ENCODE data around the gene CTAG1A. TPM values are rescaled to one million over a fixed set of nuclear protein-coding genes. Genes with fewer than 3 reads are reported as not detected.

The CTAG1A gene
- total and polyA plus RNA-seq, 4 experiments from 2014 or later = not detected

DNA sequence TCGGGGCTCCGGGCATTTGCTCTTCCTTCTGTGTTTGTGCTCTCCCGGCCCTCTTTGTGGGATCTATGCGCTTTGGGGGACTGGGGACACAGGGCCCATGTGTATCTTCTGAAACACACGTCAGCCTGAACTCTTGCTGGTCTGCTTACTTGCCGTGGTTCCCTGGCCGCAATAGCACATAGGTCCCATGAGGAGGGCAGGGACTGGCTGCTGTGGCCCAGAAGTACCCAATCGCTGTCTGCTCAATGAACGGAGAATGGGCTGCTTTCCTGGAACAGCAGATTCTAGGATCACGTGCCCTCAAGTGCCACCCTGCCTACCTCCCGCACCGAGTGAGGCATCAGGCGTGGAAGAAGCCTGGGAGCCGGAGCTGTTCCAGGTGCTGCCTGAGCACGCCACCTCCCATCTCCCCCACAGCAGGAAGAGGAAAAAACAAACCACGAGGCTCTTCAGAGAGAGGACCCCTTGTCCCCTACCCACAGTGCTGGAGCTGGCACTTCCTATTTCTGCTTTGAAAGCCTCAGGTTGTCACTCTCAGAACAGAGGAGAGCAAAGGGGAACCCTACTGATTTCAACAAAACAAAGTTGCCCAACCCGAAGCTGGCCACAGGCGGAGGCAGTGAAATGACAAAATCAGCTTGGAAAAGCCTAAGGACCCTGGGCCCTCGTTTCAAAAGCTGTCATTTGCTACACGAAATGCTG lies 42.1 kb upstream of the CTAG1A start:
- no peak for DNase-seq

GRCh38 chrX:154545673-154546274 lies 39.2 kb upstream of the CTAG1A start:
- ChIA-PET POLR2A (ENCODE audit: partially characterized antibody) (interaction anchor here (1.3 to 2.7 kb wide), 2 partner anchors 147 to 166 kb away, joined by 3 to 13 read pairs; partner anchors contain the start of genes EMD and RPL10), CTCF (ENCODE audit: partially characterized antibody) (interaction anchor here (0.7 kb wide), 1 partner anchor 506 kb away, joined by 3 read pairs; no protein-coding TSS in a partner anchor)
- Histone ChIP-seq H3K36me3 (ENCODE audit: insufficient read depth, low read length) (peaks cover 8% of the 10 kb centered on the region), H3K27ac (ENCODE audit: low read depth, low read length) (peak overlapping the region; percentile 97), H3K4me3 (ENCODE audit: low read length in 2 of 2) (peak overlapping the region in 1 of 2 donors; percentile 80), H3K27me3 (ENCODE audit: insufficient read depth, low read length) (no peaks in the 10 kb centered on the region), H3K4me1 (ENCODE audit: insufficient read depth, low read length) (peaks cover 44% of the 10 kb centered on the region), H3K9me3 (ENCODE audit: control insufficient read depth in 1 of 2, low read length in 2 of 2) (no peaks in the 10 kb centered on the region)
- H3K4me3 Mint-ChIP-seq = peak overlapping the region; percentile 62 to 78 (median 66)
- intact Hi-C loops (cut with micrococcal nuclease) = no loop called here
- peaks cover 0 to 2% (median 0%) of the 10 kb centered on the region in 8 donors for H3K9me3 Mint-ChIP-seq
- H3K36me3 Mint-ChIP-seq = peaks cover 0 to 22% of the 10 kb centered on the region in 2 donors
- peaks cover 18 to 51% (median 28%) of the 10 kb centered on the region in 4 donors for H3K4me1 Mint-ChIP-seq
- DNase-seq = no peak
- peak overlapping the region in 6 of 7 donors; percentile 19 to 83 (median 29) for H3K27ac Mint-ChIP-seq
- H3K27me3 Mint-ChIP-seq = no peaks in the 10 kb centered on the region

More for the DNA sequence above, 42.1 kb upstream of the CTAG1A start:
- Histone ChIP-seq H3K4me1 (ENCODE audit: insufficient read depth, low read length) (peaks cover 20% of the 10 kb centered on the region), H3K4me3 (ENCODE audit: low read length in 2 of 2) (no peak overlapping the region), H3K9me3 (ENCODE audit: control insufficient read depth in 1 of 2, low read length in 2 of 2) (no peaks in the 10 kb centered on the region), H3K36me3 (ENCODE audit: insufficient read depth, low read length) (peaks cover 8% of the 10 kb centered on the region), H3K27me3 (ENCODE audit: insufficient read depth, low read length) (no peaks in the 10 kb centered on the region), H3K27ac (ENCODE audit: low read depth, low read length) (no peak overlapping the region)
- Mint-ChIP-seq H3K27ac (peak overlapping the region in 6 of 7 donors; percentile 43 to 88 (median 70)), H3K4me1 (peaks cover 10 to 35% (median 10%) of the 10 kb centered on the region in 4 donors), H3K27me3 (no peaks in the 10 kb centered on the region), H3K36me3 (peaks cover 0 to 10% of the 10 kb centered on the region in 2 donors), H3K4me3 (peak overlapping the region in 7 of 8 donors; percentile 17 to 64 (median 43)), H3K9me3 (peaks cover 0 to 2% (median 0%) of the 10 kb centered on the region in 8 donors)
- ChIA-PET POLR2A (ENCODE audit: partially characterized antibody) (interaction anchor here (0.8 to 1.2 kb wide), 2 partner anchors 145 to 172 kb away, joined by 3 read pairs; partner anchors contain the start of gene RPL10), CTCF (ENCODE audit: partially characterized antibody) (interaction anchor here (1.0 to 1.9 kb wide), 4 partner anchors 8 to 529 kb away, joined by 3 to 7 read pairs (median 4); no protein-coding TSS in a partner anchor)
- intact Hi-C loops (cut with micrococcal nuclease) = no loop called here

- Histone ChIP-seq H3K9me3 (ENCODE audit: control insufficient read depth in 1 of 2, low read length in 2 of 2) (no peaks in the 10 kb centered on the region), H3K36me3 (ENCODE audit: insufficient read depth, low read length) (peaks cover 8% of the 10 kb centered on the region), H3K27ac (ENCODE audit: low read depth, low read length) (peak within 1 kb of the TSS; percentile 97), H3K4me1 (ENCODE audit: insufficient read depth, low read length) (peaks cover 49% of the 10 kb centered on the region), H3K27me3 (ENCODE audit: insufficient read depth, low read length) (no peaks in the 10 kb centered on the region), H3K4me3 (ENCODE audit: low read length in 2 of 2) (peak within 1 kb of the TSS; percentile 80 to 83)
- ChIA-PET CTCF (ENCODE audit: partially characterized antibody) (interaction anchor here (1.6 kb wide), 1 partner anchor 148 kb away, joined by 3 read pairs; no protein-coding TSS in a partner anchor), POLR2A (ENCODE audit: partially characterized antibody) (interaction anchor here (0.7 to 2.7 kb wide), 12 partner anchors 11 to 1605 kb away, joined by 3 to 13 read pairs (median 4); partner anchors contain the start of genes DKC1, EMD, RPL10 and SLC10A3)
- Mint-ChIP-seq H3K27me3 (no peaks in the 10 kb centered on the region), H3K27ac (peak within 1 kb of the TSS; percentile 83 to 96 (median 94)), H3K9me3 (peaks cover 0 to 2% (median 0%) of the 10 kb centered on the region in 8 donors), H3K4me1 (peaks cover 20 to 57% (median 31%) of the 10 kb centered on the region in 4 donors), H3K36me3 (peaks cover 0 to 27% of the 10 kb centered on the region in 2 donors), H3K4me3 (peak within 1 kb of the TSS; percentile 86 to 94 (median 91))
- intact Hi-C loops (cut with micrococcal nuclease) = no loop called here
- DNase-seq = peak; percentile 80 to 89 (median 86)
These were observed 38.3 kb upstream of the CTAG1A start, which contains the start of gene G6PD for GRCh38 chrX:154546354-154547244. G6PD (minus strand) TSS chrX:154546846; CDS start chrX:154546155, 691 bp downstream.

- ChIA-PET POLR2A (ENCODE audit: partially characterized antibody) (interaction anchor here (0.7 to 2.7 kb wide), 12 partner anchors 12 to 1606 kb away, joined by 3 to 13 read pairs (median 4); partner anchors contain the start of genes DKC1, EMD, RPL10 and SLC10A3), CTCF (ENCODE audit: partially characterized antibody) (interaction anchor here (1.6 kb wide), 1 partner anchor 148 kb away, joined by 3 read pairs; no protein-coding TSS in a partner anchor)
- H3K9me3 ChIP-seq (ENCODE audit: control insufficient read depth in 1 of 2, low read length in 2 of 2) = no peaks in the 10 kb centered on the region
- Mint-ChIP-seq H3K4me1 (peaks cover 21 to 59% (median 35%) of the 10 kb centered on the region in 4 donors), H3K36me3 (peaks cover 0 to 29% of the 10 kb centered on the region in 2 donors), H3K9me3 (peaks cover 0 to 2% (median 0%) of the 10 kb centered on the region in 8 donors), H3K27me3 (no peaks in the 10 kb centered on the region), H3K27ac (peak within 1 kb of the TSS; percentile 83 to 96 (median 94)), H3K4me3 (peak within 1 kb of the TSS; percentile 86 to 94 (median 91))
- H3K36me3 ChIP-seq (ENCODE audit: insufficient read depth, low read length) = peaks cover 8% of the 10 kb centered on the region
- intact Hi-C loops (cut with micrococcal nuclease) = no loop called here
- H3K27me3 ChIP-seq (ENCODE audit: insufficient read depth, low read length) = no peaks in the 10 kb centered on the region
- H3K27ac ChIP-seq (ENCODE audit: low read depth, low read length) = peak within 1 kb of the TSS; percentile 97
- DNase-seq = peak; percentile 91 to 93 (median 92)
- H3K4me1 ChIP-seq (ENCODE audit: insufficient read depth, low read length) = peaks cover 46% of the 10 kb centered on the region
- peak within 1 kb of the TSS; percentile 80 to 83 for H3K4me3 ChIP-seq (ENCODE audit: low read length in 2 of 2)
These were observed 37.5 kb upstream of the CTAG1A start, which contains the start of gene IKBKG for GRCh38 chrX:154547245-154548027. IKBKG (plus strand) TSS chrX:154547620; CDS start chrX:154552003, 4,383 bp downstream.

- no peaks in the 10 kb centered on the region for H3K9me3 Mint-ChIP-seq
- peaks cover 8% of the 10 kb centered on the region for H3K36me3 ChIP-seq (ENCODE audit: insufficient read depth, low read length)
- no peaks in the 10 kb centered on the region for H3K9me3 ChIP-seq (ENCODE audit: control insufficient read depth in 1 of 2, low read length in 2 of 2)
- peak overlapping the region; percentile 86 to 94 (median 91) for H3K4me3 Mint-ChIP-seq
- H3K27ac ChIP-seq (ENCODE audit: low read depth, low read length) = peak overlapping the region; percentile 97
- peak overlapping the region; percentile 80 to 83 for H3K4me3 ChIP-seq (ENCODE audit: low read length in 2 of 2)
- H3K27ac Mint-ChIP-seq = peak overlapping the region; percentile 83 to 96 (median 94)
- H3K27me3 Mint-ChIP-seq = no peaks in the 10 kb centered on the region
- H3K4me1 ChIP-seq (ENCODE audit: insufficient read depth, low read length) = peaks cover 41% of the 10 kb centered on the region
- peaks cover 0 to 25% of the 10 kb centered on the region in 2 donors for H3K36me3 Mint-ChIP-seq
- intact Hi-C loops (cut with micrococcal nuclease) = no loop called here
- ChIA-PET POLR2A (ENCODE audit: partially characterized antibody) (interaction anchor here (0.9 to 2.7 kb wide), 7 partner anchors 21 to 567 kb away, joined by 3 to 13 read pairs (median 4); partner anchors contain the start of genes DKC1, RPL10, SLC10A3 and TAFAZZIN), CTCF (ENCODE audit: partially characterized antibody) (interaction anchor here (1.6 kb wide), 1 partner anchor 149 kb away, joined by 3 read pairs; no protein-coding TSS in a partner anchor)
- no peaks in the 10 kb centered on the region for H3K27me3 ChIP-seq (ENCODE audit: insufficient read depth, low read length)
- peaks cover 17 to 54% (median 31%) of the 10 kb centered on the region in 4 donors for H3K4me1 Mint-ChIP-seq
- no peak for DNase-seq
These were observed 37.0 kb upstream of the CTAG1A start for GRCh38 chrX:154548028-154548316.

DNA sequence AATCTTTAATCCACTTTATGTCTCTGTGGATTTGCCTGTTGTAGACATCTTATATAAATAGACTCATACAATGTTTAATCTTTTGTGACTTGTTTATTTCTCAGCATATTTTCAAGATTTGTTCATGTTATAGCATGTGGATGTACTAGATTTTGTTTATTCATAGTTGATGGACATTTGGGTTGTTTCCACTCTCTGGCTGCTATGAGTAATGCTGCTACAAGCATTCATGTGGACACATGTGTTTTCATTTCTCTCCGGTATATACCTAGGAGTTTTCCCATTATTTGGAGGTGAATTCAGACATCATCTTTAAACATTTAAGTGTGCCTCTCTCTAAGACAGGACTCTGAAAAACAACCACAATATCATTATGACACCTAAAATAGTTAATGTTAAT lies 35.2 kb upstream of the CTAG1A start:
- H3K36me3 Mint-ChIP-seq = peaks cover 3 to 31% of the 10 kb centered on the region in 2 donors
- H3K4me1 ChIP-seq (ENCODE audit: insufficient read depth, low read length) = peaks cover 35% of the 10 kb centered on the region

More for the DNA sequence above, 35.2 kb upstream of the CTAG1A start:
- Mint-ChIP-seq H3K9me3 (no peaks in the 10 kb centered on the region), H3K27ac (peak overlapping the region in 4 of 7 donors; percentile 2 to 82 (median 49)), H3K4me1 (peaks cover 21 to 59% (median 29%) of the 10 kb centered on the region in 4 donors), H3K27me3 (no peaks in the 10 kb centered on the region), H3K4me3 (peak overlapping the region in 6 of 8 donors; percentile 8 to 69 (median 42))
- no peak for DNase-seq
- intact Hi-C loops (cut with micrococcal nuclease) = no loop called here
- CTCF ChIA-PET (ENCODE audit: partially characterized antibody) = no interaction called here
- H3K27ac ChIP-seq (ENCODE audit: low read depth, low read length) = no peak overlapping the region
- POLR2A ChIA-PET (ENCODE audit: partially characterized antibody) = no interaction called here
- peaks cover 5% of the 10 kb centered on the region for H3K36me3 ChIP-seq (ENCODE audit: insufficient read depth, low read length)
- H3K9me3 ChIP-seq (ENCODE audit: control insufficient read depth in 1 of 2, low read length in 2 of 2) = no peaks in the 10 kb centered on the region
- no peak overlapping the region for H3K4me3 ChIP-seq (ENCODE audit: low read length in 2 of 2)
- no peaks in the 10 kb centered on the region for H3K27me3 ChIP-seq (ENCODE audit: insufficient read depth, low read length)
